Measurements from ENCODE around the gene MAOA.
"Not testable (repeated sequence)": the region's sequence is repeated elsewhere in the genome, so short reads cannot be mapped to it uniquely, and the experiment has no call there.

The MAOA gene

DNA sequence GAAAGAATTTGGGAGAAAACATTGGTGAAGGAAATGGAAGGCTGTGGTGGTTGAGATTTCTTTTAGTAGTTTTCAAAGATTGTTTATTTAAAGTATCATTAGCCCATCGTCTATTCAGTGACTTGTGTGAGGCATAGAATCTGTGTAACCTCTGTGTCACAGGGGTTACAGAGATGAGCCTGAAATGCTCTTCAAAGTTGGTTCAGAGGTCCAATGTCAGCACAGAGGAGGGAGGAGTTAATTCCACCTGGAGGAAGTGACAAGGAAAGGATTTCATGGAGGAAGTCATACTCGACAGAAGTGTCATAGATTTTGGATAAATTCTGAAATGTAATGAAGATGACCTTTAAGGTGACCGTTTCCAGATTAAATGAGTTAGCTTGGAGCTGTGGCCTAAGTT lies 8.2 kb downstream of the MAOA start:
- DNase-seq = no peak

DNA sequence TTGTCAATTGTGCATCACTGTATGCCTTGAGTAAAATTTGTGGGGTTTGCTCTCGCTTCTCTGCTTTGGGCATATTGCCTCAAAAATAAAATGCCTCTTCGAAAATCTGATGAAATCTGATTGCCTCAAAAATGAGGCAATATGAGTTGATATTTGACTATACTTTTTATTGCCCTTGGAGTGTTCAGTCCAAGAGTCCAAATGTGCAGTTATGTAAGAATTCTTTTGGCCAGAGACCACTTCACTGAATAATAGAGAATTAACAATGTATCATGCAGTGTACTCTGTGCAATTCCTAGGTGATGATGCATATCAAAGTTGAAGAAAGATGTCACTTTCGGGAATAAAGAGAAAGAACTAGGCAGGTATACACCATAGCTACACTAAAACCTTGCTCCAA lies 8.6 kb downstream of the MAOA start:
- no peak for DNase-seq

DNA sequence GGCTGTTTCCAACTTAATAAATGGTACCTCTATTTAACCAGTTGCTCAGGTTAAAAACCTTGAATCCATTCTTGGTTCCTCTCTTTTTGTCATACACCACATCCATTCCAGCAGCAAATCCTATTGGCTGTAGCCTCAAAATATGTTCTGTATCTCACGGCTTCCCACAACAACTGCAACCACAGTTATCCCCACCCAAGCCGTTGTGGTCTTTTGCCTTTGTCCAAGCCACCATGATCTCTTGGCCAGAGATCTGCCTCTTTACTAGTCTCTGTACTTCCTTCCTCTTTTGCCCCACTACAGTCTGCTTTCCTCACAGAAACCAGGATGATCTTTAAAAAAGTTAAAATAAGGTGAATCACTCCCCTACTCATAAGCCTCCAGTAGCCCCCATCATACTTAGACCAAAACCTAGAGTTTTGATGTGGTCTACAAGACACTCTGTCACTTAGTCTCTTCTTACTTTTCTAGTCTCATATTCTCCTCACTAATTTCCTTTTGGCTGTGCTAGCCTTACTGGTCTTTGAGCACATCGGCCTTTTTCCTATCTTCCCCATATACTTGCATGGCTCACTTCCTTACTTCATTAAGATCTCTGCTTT lies 10.3 kb downstream of the MAOA start:
- no peak for DNase-seq

DNA sequence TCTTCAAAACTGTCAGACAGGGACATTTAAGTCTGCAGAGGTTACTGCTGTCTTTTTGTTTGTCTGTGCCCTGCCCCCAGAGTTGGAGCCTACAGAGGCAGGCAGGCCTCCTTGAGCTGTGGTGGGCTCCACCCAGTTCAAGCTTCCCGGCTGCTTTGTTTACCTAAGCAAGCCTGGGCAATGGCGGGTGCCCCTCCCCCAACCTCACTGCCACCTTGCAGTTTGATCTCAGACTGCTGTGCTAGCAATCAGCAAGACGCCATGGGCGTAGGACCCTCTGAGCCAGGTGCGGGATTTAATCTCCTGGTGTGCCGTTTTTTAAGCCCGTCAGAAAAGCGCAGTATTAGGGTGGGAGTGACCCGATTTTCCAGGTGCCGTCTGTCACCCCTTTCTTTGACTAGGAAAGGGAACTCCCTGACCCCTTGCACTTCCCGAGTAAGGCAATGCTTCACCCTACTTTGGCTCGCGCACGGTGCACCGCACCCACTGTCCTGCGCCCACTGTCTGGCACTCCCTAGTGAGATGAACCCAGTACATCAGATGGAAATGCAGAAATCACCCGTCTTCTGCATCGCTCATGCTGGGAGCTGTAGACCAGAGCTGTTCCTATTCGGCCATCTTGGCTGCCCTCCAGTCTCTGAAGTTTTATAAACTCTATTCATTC lies 20.0 kb downstream of the MAOA start:
- DNase-seq = not testable (repeated sequence)

DNA sequence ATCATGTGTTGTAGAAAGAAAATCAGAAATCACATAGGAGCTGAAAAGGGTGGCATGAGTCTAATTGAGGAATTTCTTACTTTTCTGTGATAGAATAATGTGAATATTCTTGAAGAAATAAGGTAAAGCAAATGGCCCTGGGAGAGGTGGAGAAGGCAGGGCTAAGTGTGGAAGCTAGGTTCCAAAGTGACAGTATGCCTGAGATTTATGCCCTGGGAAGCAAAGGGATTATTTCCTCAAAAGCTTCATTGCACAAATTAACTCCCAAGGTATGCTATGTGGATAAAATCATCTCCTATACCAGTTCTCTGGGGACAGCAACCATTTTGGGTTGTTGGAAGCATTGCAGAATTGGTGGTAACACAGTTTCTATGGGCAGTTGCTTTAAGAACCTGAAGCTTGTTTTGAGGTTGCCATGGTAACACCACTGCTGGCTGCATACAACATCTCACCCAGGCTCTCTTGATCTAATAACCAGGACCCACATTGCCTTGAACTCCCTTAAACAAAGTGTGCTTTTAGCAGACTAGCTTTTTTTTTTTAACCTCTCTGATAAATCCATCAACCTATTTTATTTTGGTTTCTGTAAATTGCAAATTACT lies 21.0 kb downstream of the MAOA start:
- no peak for DNase-seq

DNA sequence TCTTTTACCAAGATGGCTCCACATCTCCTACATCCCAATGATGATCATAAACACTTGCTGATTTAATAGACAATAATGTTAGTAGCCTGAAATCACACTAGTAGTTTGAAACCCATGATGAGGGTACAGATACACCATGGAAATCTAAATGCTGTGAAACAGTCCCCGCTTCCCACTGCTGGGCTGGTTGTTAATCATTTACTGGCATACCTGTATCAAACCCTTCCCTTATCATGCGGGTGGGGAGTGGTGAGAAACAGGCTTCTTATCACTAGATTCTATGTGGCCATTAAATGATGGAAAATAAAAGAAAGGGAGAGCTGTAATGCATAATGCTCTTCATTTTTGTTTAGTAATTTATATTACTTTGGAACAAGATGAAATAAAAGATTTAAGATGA lies 21.9 kb downstream of the MAOA start:
- no peak for DNase-seq

DNA sequence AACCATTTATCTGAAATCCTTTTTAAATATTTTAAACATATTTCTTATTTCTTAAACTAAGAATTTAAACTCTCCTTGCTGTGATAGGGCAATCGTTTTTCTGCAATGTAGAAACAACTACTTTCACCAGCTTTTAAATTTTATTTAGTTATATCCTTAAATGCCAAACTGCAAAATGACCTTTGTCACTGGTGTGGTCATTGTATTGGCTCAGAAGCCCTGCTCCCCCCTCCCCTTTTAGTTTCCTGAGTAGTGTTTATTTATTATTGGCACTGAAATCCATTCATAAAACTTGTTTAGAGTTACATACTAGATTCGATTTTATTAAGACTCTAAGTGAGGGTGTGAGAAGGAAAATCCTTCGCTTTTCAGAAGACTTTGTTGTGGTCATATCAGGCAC lies 23.0 kb downstream of the MAOA start:
- DNase-seq = no peak

DNA sequence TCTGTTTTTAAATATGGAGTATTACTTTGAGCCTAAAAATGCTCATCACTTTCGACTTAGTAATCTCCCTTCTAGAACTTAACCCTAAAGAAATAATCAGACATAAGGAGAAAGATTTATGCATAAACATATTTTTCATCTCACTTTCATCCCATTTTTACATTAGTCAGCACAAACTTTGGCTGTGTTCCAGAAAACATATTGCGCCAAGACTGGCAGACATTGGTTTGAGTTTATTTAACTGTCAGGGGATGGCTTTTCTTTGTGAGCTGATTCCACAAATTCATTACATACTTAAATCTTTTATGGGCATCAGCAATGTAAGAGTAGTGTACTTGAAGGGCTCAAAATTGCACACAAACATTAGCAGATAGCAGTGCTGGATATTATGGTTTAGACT lies 23.7 kb downstream of the MAOA start:
- DNase-seq = no peak

DNA sequence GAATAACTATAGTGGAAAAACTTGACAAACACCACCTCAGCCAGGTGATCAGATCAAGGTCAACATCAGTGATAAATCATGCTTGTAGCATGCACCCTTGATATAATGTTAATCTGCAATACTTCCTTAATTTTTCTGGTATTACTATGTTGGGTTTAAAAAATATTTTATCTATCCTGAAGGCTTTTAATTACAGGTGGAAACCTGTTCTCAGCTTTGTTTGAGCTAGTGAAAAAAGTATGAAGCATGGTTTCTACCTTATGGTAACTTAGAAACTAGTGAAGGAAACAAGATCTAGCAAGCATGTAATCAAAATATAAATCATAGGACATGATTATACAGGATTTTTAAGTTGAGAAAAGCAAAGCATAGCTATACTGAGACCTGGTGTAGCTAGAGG lies 26.6 kb downstream of the MAOA start:
- DNase-seq = no peak

DNA sequence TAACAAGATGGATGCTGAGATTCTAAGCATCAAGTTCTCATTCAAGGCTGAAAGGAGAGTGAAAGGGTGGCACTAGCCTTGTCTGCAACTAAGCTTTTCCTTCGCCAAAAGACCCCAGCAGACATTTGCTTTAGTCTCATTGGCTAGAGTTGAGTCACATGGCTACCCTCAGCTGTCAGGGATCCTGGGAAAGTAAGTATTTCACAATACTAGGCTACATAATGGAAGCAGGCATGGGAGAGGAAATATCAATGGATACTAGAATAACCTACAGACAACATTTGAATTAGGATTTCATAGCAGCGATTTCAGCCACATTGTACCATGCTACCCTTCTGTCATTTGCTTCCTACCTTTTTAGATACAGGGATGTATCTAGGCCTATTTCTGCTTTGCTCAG lies 29.1 kb downstream of the MAOA start:
- no peak for DNase-seq

DNA sequence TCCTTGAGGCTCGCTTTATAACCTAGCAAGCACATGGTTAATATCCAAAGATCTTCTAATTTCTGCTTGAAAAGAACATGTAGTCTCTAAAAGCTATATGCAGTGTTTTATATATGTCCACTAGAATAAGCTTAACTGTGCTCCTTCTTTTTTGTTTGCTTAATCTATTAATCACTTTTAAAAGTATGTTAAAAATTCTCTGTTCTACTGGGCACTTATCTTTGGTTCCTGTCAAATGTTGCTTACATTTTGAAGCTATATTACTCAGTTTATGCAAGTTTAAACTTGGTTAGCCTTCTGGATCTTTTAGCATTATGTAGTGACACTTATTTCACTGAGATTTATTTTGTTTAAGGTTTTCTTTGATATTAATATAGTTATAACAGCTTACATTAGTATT lies 32.5 kb downstream of the MAOA start:
- DNase-seq = no peak

DNA sequence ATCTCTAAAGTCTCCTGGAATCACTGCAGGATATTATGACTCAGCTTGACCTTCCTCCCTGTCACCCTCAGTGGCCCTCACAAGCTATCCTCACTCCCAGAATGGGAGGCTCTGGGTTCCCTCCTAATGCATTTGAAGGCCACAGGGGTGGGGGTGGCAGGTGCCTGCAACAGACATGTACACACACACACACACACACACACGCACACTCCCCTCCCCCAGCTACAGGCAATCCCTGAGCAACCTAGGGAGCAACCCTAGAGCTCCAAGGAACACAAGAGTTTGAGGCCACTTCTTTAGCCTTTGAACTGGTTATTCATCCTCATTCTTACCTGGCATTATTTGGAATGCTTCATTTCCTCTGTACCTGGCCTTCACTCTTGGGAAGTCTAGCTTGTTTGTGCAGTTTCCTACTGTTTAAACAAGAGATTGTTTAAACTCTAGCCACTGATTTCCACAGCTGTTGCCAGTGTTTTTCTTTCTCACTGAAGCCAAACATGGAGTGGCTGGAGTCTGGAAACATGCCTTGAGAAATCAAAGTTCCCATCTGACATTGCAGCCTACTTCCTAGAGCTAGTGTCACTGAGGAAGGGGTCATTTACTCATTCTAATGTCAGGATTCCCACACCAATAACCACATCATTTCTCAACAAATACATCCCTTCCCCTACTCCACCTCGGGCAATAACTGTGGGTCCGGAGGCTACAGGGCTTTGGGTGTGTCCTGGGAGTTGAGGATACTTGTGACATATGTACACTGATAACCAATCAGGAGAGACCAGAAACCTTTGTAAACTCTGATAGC lies 37.7 kb downstream of the MAOA start:
- DNase-seq = no peak

DNA sequence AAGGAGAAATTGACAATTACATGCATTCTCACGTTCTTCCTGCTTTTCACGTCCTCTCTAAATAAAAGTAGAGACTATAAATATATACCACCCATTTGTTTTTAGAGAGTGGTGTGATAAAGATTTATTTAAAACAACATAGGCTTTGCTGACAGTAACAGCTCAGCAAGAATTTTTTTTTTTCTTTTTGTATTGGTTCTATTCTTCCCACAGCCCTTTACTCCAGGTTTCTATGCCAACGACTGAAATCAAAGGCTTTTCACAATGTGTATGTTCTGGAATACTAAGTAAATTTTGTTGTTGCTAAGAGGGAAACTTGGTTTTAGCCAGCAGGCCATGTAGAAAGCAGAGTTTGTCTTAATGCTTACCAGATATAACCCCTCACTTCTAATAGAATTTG lies 43.4 kb downstream of the MAOA start:
- no peak for DNase-seq

DNA sequence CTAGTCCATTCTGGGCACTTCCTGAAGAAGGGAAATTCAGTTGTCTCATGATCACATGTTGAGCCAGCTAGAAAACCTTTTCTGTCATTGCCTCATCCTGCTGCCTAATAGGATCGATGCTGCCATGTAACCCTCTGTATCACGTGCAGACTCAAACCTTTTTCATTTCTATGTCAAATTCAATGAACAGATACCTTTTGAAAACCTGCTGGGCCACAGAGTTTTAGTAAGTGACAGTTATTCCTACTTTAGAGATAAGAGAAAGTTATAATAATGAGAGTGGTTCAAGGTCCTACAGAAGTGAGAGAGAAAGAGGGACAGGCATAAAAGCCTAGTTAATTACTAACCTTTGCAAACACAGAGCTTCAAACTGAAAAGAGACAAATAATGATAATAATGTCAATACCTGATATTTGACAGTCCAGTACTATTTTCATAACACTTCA lies 46.0 kb downstream of the MAOA start:
- DNase-seq = no peak

DNA sequence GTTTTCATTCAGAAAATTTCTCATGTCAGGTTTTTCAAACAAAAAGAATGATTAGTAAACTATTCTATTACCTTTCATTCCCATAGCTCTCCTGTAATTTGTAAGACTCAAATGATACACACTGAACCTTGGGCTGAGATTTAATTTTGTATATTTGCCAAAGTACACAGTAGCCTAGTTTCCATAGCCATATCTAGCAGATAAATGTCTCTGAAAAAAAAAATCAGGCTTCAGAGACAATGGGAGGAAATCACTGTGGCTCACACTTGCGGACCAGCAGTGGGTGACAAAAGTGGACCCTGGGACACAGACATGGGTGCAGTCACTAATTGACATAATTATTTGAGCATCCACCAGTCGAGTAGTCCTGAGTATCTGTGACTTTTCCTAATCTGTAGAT lies 46.6 kb downstream of the MAOA start:
- DNase-seq = no peak

DNA sequence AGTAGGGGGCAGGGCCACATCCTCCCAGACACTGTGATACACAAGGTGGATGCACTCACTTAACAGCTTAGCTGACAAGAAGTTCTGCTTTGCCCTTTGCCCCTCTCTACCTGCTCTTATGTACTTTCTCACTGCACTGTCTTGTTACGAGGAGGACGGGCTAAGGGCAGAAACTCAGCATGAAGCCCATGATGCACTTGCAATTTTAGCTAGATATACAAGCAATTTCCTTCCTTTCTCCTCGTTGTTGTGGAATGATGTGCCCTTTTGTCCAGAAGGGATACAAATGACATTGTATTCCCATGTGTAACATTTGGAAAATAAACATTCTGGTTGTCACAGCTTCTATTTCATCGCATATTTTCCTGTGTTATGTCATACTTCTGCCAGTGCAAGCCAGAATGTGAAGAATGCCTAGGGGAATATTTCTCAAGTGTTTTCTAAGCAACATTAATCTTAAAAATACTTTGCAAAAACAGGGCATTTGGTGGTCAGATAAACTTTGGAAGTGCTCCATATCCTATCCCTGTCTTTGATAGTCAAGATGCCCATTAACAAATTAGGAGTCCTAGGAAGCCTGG lies 47.2 kb downstream of the MAOA start:
- DNase-seq = no peak

DNA sequence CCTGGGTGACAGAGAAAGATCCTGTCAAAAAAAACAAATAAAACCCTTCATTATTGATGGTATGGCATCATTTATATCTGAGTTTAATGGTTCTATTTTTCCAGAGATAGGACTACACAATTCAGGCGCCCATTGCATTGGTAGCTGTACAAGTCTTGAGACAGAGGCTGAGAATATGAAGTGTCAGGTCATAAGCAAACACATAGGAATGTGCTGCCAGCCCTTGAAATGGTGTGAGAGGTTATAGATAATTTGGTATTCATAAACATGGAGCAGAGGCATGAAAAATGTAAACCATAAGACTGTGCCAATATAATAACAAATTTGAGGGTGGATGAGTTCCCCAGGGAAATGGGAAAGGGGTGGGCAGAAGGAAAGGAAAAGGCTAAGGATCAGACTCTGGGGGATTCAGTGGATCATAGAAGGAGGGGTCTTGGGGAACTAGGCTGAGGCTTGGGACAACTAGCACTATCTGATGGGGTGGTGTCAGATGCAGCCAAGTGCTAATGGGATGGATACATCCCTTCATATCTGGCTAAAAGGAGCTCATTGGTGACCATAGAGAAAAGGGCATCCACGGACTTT lies 50.8 kb downstream of the MAOA start:
- no peak for DNase-seq

DNA sequence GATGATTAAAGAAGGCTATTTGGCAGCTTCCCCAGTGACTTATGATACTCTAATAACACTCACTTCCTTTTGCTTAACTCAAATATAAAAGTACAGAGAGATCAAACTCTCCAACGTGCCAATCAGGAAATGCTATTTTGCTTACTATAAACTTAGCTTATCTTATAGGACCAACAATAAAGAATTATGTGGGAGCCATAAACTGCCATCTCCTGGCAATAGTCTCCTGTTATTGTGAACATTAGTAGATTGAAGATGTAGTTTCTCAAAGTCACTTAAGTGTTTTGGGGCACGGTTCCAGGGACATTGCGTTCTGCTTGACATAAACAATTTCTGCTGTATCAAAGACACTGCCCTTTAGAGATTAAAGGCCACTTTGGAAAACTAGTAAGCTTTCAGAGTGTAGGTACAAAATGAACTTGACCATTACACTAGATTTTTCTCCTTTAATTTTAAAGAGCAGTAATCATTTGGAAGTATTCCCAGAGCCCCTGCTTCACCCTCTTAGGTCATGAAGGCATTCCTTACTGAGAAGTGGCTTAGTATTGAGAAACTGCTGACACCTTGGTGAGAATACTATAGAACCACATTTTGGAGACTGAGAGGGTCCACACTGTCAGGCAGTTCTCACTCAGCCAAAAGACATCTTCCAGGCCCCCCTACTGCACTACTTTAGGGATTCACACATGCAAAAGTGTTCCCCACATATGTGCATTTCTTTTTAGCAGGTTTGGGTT lies 51.9 kb downstream of the MAOA start:
- DNase-seq = no peak

DNA sequence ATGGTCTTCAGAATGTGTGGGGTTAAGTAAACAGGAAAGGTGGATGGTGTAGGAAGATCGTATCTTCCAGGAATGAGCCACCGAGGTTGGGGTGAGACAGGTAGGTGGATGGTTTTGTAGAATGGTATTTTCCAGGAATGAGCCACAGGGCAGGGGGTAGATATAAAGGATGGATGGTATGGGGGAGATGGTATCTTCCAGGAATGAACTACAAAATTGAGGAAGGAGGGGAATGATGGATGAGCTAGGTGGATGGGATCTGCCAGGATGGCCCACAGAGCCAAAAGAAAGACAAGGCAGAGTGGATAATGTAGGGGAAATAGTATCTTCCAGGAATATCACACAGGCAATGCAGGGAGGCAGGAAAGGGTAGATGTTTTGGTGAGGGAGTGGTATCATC lies 60.0 kb downstream of the MAOA start:
- DNase-seq = no peak

DNA sequence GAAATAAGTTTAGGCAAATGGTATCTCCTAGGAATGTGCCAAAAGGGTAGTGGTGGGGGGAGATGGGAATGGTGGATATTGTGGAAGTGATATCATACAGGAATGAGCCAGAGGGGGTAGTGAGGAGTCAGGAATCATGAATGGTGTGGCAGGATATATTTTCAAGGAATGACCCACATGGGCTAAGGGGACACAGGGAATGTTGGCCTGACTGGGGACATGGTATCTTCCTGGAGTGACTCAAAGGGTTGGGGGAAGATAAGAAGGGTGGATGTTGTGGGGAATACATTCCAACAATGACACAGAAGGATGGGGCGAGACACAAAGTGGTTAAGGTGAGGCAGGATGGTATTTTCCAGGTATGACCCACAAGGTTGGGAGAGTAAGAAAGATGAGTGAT lies 60.6 kb downstream of the MAOA start:
- DNase-seq = no peak

DNA sequence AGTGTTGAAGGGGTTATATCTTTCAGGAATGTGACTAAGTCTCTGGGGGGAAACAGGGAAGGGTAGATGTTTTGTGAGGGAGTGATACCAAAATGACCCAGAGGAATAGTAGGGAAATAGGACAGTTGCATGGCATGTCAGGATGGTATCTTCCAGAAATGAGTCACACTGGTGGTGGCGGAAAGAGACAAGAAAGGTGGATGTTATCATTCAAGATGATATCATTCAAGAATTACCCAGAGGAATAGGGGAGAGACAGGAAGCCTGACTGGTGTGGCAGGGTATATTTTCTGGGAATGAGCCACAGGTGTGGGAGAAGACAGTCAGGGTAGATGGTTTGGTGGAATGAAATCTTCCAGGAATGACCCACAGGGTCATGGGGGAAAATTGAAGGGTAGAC lies 61.1 kb downstream of the MAOA start:
- no peak for DNase-seq

DNA sequence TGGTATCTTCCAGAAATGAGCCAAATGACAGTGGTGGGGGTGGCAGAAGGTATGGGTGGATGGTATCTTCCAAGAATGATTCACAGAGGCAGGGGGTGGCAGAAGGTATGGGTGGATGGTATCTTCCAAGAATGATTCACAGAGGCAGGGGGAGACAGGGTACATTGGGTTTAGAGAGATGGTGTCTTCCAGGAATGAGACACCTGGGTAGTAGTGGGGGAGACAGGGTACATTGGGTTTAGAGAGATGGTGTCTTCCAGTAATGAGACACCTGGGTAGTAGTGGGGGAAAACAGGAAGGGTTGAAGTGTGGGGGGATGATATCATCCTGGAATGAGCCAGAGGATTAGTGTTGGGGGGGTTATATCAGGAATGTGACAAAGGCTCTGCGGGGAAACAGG lies 62.0 kb downstream of the MAOA start:
- DNase-seq = no peak

Data from inflammatory macrophage treated with lipopolysaccharide for 4 hours (primary cell).